ENCODE results near the gene GABBR2. TPM values are rescaled to one million over a fixed set of nuclear protein-coding genes. Genes with fewer than 3 reads are reported as not detected.

Gene GABBR2
- total RNA-seq, 1 experiment from 2014 or later = 0.23 TPM

GRCh38 chr9:98276907-98277469, 431.7 kb downstream of the GABBR2 start:
- H3K36me3 ChIP-seq (ENCODE audit: control insufficient read depth, insufficient read depth, low read length) = no peaks in the 10 kb centered on the region
- H3K4me1 ChIP-seq = peaks cover 8% of the 10 kb centered on the region
- DNase-seq = no peak
- intact Hi-C loops (cut with micrococcal nuclease; ENCODE audit: unreplicated experiment) = no loop called here
- H3K27me3 ChIP-seq (replicated peaks; ENCODE audit: control insufficient read depth, insufficient read depth, low read length) = no peaks in the 10 kb centered on the region
- TF ChIP-seq, protein P1, sequence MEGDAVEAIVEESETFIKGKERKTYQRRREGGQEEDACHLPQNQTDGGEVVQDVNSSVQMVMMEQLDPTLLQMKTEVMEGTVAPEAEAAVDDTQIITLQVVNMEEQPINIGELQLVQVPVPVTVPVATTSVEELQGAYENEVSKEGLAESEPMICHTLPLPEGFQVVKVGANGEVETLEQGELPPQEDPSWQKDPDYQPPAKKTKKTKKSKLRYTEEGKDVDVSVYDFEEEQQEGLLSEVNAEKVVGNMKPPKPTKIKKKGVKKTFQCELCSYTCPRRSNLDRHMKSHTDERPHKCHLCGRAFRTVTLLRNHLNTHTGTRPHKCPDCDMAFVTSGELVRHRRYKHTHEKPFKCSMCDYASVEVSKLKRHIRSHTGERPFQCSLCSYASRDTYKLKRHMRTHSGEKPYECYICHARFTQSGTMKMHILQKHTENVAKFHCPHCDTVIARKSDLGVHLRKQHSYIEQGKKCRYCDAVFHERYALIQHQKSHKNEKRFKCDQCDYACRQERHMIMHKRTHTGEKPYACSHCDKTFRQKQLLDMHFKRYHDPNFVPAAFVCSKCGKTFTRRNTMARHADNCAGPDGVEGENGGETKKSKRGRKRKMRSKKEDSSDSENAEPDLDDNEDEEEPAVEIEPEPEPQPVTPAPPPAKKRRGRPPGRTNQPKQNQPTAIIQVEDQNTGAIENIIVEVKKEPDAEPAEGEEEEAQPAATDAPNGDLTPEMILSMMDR (IDR thresholded peaks at IDR 0.05; ENCODE audit: insufficient read depth in 1 of 2, low read depth in 1 of 2, low read length in 1 of 2, severe bottlenecking in 1 of 2, unreplicated experiment in 1 of 2) = no peak
- Mint-ChIP-seq H3K27me3 (ENCODE audit: insufficient read depth, unreplicated experiment) (no peaks in the 10 kb centered on the region), H3K36me3 (ENCODE audit: insufficient read depth, unreplicated experiment) (no peaks in the 10 kb centered on the region), H3K27ac (ENCODE audit: unreplicated experiment) (no peak overlapping the region), H3K4me1 (ENCODE audit: low read depth, unreplicated experiment) (no peaks in the 10 kb centered on the region), H3K9me3 (ENCODE audit: unreplicated experiment) (no peaks in the 10 kb centered on the region), H3K4me3 (ENCODE audit: unreplicated experiment) (no peak overlapping the region)
- POLR2A ChIA-PET = no interaction called here
- H3K9me3 ChIP-seq = no peaks in the 10 kb centered on the region; the same call in none of the 2 replicates
- H3K4me3 ChIP-seq (ENCODE audit: low read depth, low read length) = no peak overlapping the region
- BruUV-seq (replicated peaks) = no TSS peak
- CTCF ChIA-PET = interaction anchor here (0.7 kb wide), 1 partner anchor 143 kb away, joined by 3 read pairs; no protein-coding TSS in a partner anchor

DNA sequence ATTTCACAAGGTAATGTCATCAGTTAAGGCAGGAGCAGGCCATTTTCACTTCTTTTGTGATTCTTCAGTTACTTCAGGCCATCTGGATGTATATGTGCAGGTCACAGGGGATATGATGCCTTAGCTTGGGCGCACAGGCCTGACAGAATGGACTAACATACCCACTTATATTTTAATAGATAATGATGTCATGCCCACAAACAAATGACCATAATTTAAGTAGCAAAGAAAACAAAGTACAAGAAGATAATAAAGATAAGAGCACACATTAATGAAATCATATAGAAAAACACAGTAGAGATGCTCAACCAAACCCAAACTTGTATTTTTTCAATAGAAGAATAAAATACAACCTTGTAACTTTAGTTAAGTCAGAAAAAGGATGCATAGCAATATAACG, 433.6 kb downstream of the GABBR2 start:
- Histone ChIP-seq H3K4me1 (peaks cover 8% of the 10 kb centered on the region), H3K9me3 (no peaks in the 10 kb centered on the region; the same call in none of the 2 replicates), H3K4me3 (ENCODE audit: low read depth, low read length) (no peak overlapping the region), H3K36me3 (ENCODE audit: control insufficient read depth, insufficient read depth, low read length) (no peaks in the 10 kb centered on the region), H3K27me3 (replicated peaks; ENCODE audit: control insufficient read depth, insufficient read depth, low read length) (no peaks in the 10 kb centered on the region)
- Mint-ChIP-seq H3K9me3 (ENCODE audit: unreplicated experiment) (no peaks in the 10 kb centered on the region), H3K4me3 (ENCODE audit: unreplicated experiment) (no peak overlapping the region), H3K27ac (ENCODE audit: unreplicated experiment) (no peak overlapping the region), H3K36me3 (ENCODE audit: insufficient read depth, unreplicated experiment) (no peaks in the 10 kb centered on the region), H3K27me3 (ENCODE audit: insufficient read depth, unreplicated experiment) (no peaks in the 10 kb centered on the region), H3K4me1 (ENCODE audit: low read depth, unreplicated experiment) (no peaks in the 10 kb centered on the region)
- BruUV-seq (replicated peaks) = no TSS peak
- no peak for DNase-seq
- POLR2A ChIA-PET = no interaction called here
- intact Hi-C loops (cut with micrococcal nuclease; ENCODE audit: unreplicated experiment) = no loop called here
- TF ChIP-seq, protein P1 (IDR thresholded peaks at IDR 0.05; ENCODE audit: insufficient read depth in 1 of 2, low read depth in 1 of 2, low read length in 1 of 2, severe bottlenecking in 1 of 2, unreplicated experiment in 1 of 2) = no peak
- CTCF ChIA-PET = no interaction called here

- no TSS peak for BruUV-seq (replicated peaks)
- H3K9me3 Mint-ChIP-seq (ENCODE audit: unreplicated experiment) = no peaks in the 10 kb centered on the region
- no peak for DNase-seq
- no peaks in the 10 kb centered on the region; the same call in 1 of the 2 replicates for H3K9me3 ChIP-seq
- no peak overlapping the region for H3K27ac Mint-ChIP-seq (ENCODE audit: unreplicated experiment)
- CTCF ChIA-PET = no interaction called here
- TF ChIP-seq, protein P1 (IDR thresholded peaks at IDR 0.05; ENCODE audit: insufficient read depth in 1 of 2, low read depth in 1 of 2, low read length in 1 of 2, severe bottlenecking in 1 of 2, unreplicated experiment in 1 of 2) = no peak
- H3K4me3 ChIP-seq (ENCODE audit: low read depth, low read length) = no peak overlapping the region
- H3K4me1 Mint-ChIP-seq (ENCODE audit: low read depth, unreplicated experiment) = peaks cover 9% of the 10 kb centered on the region
- no peak overlapping the region for H3K4me3 Mint-ChIP-seq (ENCODE audit: unreplicated experiment)
- intact Hi-C loops (cut with micrococcal nuclease; ENCODE audit: unreplicated experiment) = no loop called here
- no peaks in the 10 kb centered on the region for H3K36me3 ChIP-seq (ENCODE audit: control insufficient read depth, insufficient read depth, low read length)
- POLR2A ChIA-PET = no interaction called here
- H3K27me3 Mint-ChIP-seq (ENCODE audit: insufficient read depth, unreplicated experiment) = no peaks in the 10 kb centered on the region
- peaks cover 4% of the 10 kb centered on the region for H3K4me1 ChIP-seq
- no peaks in the 10 kb centered on the region for H3K27me3 ChIP-seq (replicated peaks; ENCODE audit: control insufficient read depth, insufficient read depth, low read length)
- H3K36me3 Mint-ChIP-seq (ENCODE audit: insufficient read depth, unreplicated experiment) = no peaks in the 10 kb centered on the region
These were observed 436.7 kb downstream of the GABBR2 start for GRCh38 chr9:98272083-98272482.

All from Caco-2 (cell line).